Transverse colon (tissue), 4 donors: Measurements from ENCODE around the gene TMEM250.

Source experiments
- CTCF ChIP-seq, 5 experiments: fragments of 200-600 bp in 3 of 5; fragments of 450-650 bp in 2 of 5; sonication (generic) in 3 of 5; IDR thresholded peaks; 1 replicate in 2 of 5; 2 replicates in 3 of 5; pipeline ENCODE4 v1.5.1; 2016 to 2017; ENCODE audit warnings: antibody characterized with exemption in 5 of 5, inconsistent platforms in 3 of 5, mild to moderate bottlenecking in 2 of 5, moderate library complexity in 1 of 5
- EP300 ChIP-seq: sonication (generic); formaldehyde crosslinking; IDR thresholded peaks from one replicate; pipeline ENCODE4 v1.6.1; 2017; ENCODE audit warnings: antibody characterized with exemption, low read depth
- POLR2A ChIP-seq: fragments of 450-650 bp; IDR thresholded peaks from one replicate; pipeline ENCODE4 v1.6.1; 2016; ENCODE audit warnings: antibody characterized with exemption, mild to moderate bottlenecking, moderate library complexity
- POLR2AphosphoS5 ChIP-seq, 3 donors: sonication (generic); formaldehyde crosslinking; IDR thresholded peaks; one replicate each; pipeline ENCODE4 v1.6.1; 2016; ENCODE audit warnings: antibody characterized with exemption in 3 of 3

GRCh38 chr9:136092741-136093140 lies 25.9 kb downstream of the TMEM250 start:
- TF ChIP-seq POLR2AphosphoS5 (IDR thresholded peaks at IDR 0.05) (no peak), POLR2A (no peak), CTCF (IDR thresholded peaks at IDR 0.05) (no peak), EP300 (no peak)
